Measurements from ENCODE around the gene SLC47A1.

Gene SLC47A1

GRCh38 chr17:19561697-19562318, 28.2 kb downstream of the SLC47A1 start:
- Histone ChIP-seq H3K9me3 (ENCODE audit: insufficient read depth, low read depth, low read length) (no peaks in the 10 kb centered on the region), H3K36me3 (ENCODE audit: insufficient read depth, low read length) (no peaks in the 10 kb centered on the region), H4K20me1 (ENCODE audit: insufficient read depth, low read length, poor library complexity, severe bottlenecking) (no peaks in the 10 kb centered on the region), H3K9ac (ENCODE audit: low read depth, low read length, poor library complexity, severe bottlenecking) (no peak overlapping the region), H3K79me2 (ENCODE audit: insufficient read depth, low read length) (no peaks in the 10 kb centered on the region), H3K4me3 (ENCODE audit: low read length, poor library complexity, severe bottlenecking) (no peak overlapping the region), H3K9me2 (replicated peaks; ENCODE audit: low read depth, low read length) (no peaks in the 10 kb centered on the region), H3K4me2 (ENCODE audit: low read depth, low read length, poor library complexity, severe bottlenecking) (no peak overlapping the region), H2AFZ (ENCODE audit: low read length) (no peak overlapping the region), H3K4me1 (ENCODE audit: insufficient read depth, low read length, poor library complexity, severe bottlenecking) (no peaks in the 10 kb centered on the region), H3F3A (ENCODE audit: low read depth) (no peaks in the 10 kb centered on the region), H3K27me3 (ENCODE audit: insufficient read depth, low read length, poor library complexity, severe bottlenecking) (no peaks in the 10 kb centered on the region)
- TF ChIP-seq CTCF (conservative IDR thresholded peaks at IDR 0.05; ENCODE audit: low read length) (no peak), EZH2phosphoT487 (IDR thresholded peaks at IDR 0.05; ENCODE audit: borderline replicate concordance) (no peak)

- H2AFZ ChIP-seq (ENCODE audit: low read length), result no peak overlapping the region
- no peaks in the 10 kb centered on the region for H4K20me1 ChIP-seq (ENCODE audit: insufficient read depth, low read length, poor library complexity, severe bottlenecking)
- H3K9ac ChIP-seq (ENCODE audit: low read depth, low read length, poor library complexity, severe bottlenecking), result no peak overlapping the region
- H3K9me3 ChIP-seq (ENCODE audit: insufficient read depth, low read depth, low read length), result no peaks in the 10 kb centered on the region
- H3K27me3 ChIP-seq (ENCODE audit: insufficient read depth, low read length, poor library complexity, severe bottlenecking), result no peaks in the 10 kb centered on the region
- peaks cover 11% of the 10 kb centered on the region for H3K4me1 ChIP-seq (ENCODE audit: insufficient read depth, low read length, poor library complexity, severe bottlenecking)
- H3K4me2 ChIP-seq (ENCODE audit: low read depth, low read length, poor library complexity, severe bottlenecking), result no peak overlapping the region
- no peaks in the 10 kb centered on the region for H3K9me2 ChIP-seq (replicated peaks; ENCODE audit: low read depth, low read length)
- H3K4me3 ChIP-seq (ENCODE audit: low read length, poor library complexity, severe bottlenecking), result no peak overlapping the region
- H3F3A ChIP-seq (ENCODE audit: low read depth), result no peaks in the 10 kb centered on the region
- H3K79me2 ChIP-seq (ENCODE audit: insufficient read depth, low read length), result no peaks in the 10 kb centered on the region
- no peaks in the 10 kb centered on the region for H3K36me3 ChIP-seq (ENCODE audit: insufficient read depth, low read length)
- TF ChIP-seq EZH2phosphoT487 (IDR thresholded peaks at IDR 0.05; ENCODE audit: borderline replicate concordance) (no peak), CTCF (conservative IDR thresholded peaks at IDR 0.05; ENCODE audit: low read length) (no peak)
Measured at GRCh38 chr17:19565817-19566575, 32.3 kb downstream of the SLC47A1 start.

GRCh38 chr17:19567216-19568015, 33.8 kb downstream of the SLC47A1 start:
- H3K9me3 ChIP-seq (ENCODE audit: insufficient read depth, low read depth, low read length), result no peaks in the 10 kb centered on the region
- no peaks in the 10 kb centered on the region for H3K9me2 ChIP-seq (replicated peaks; ENCODE audit: low read depth, low read length)
- H3K4me2 ChIP-seq (ENCODE audit: low read depth, low read length, poor library complexity, severe bottlenecking), result no peak overlapping the region
- H3K4me1 ChIP-seq (ENCODE audit: insufficient read depth, low read length, poor library complexity, severe bottlenecking), result peaks cover 11% of the 10 kb centered on the region
- no peak overlapping the region for H2AFZ ChIP-seq (ENCODE audit: low read length)
- no peaks in the 10 kb centered on the region for H4K20me1 ChIP-seq (ENCODE audit: insufficient read depth, low read length, poor library complexity, severe bottlenecking)
- H3F3A ChIP-seq (ENCODE audit: low read depth), result no peaks in the 10 kb centered on the region
- no peak overlapping the region for H3K9ac ChIP-seq (ENCODE audit: low read depth, low read length, poor library complexity, severe bottlenecking)
- H3K79me2 ChIP-seq (ENCODE audit: insufficient read depth, low read length), result no peaks in the 10 kb centered on the region
- H3K36me3 ChIP-seq (ENCODE audit: insufficient read depth, low read length), result no peaks in the 10 kb centered on the region
- H3K27me3 ChIP-seq (ENCODE audit: insufficient read depth, low read length, poor library complexity, severe bottlenecking), result no peaks in the 10 kb centered on the region
- no peak overlapping the region for H3K4me3 ChIP-seq (ENCODE audit: low read length, poor library complexity, severe bottlenecking)
- TF ChIP-seq CTCF (conservative IDR thresholded peaks at IDR 0.05; ENCODE audit: low read length) (no peak), EZH2phosphoT487 (IDR thresholded peaks at IDR 0.05; ENCODE audit: borderline replicate concordance) (no peak)

Data from Loucy (cell line).